Adrenal gland (tissue), 12 donors: Measurements from ENCODE around the gene SMIM5. TPM values are rescaled to one million over a fixed set of nuclear protein-coding genes. Genes with fewer than 3 reads are reported as not detected.
A peak's percentile ranks its signal among the peaks of the same experiment; 100 is the strongest.

ENCODE experiments used
- DNase-seq, 7 donors: peaks; one replicate each; pipeline ENCODE4 v3.0.0-alpha.2; 2019 to 2020
- H3K27ac ChIP-seq, 5 donors: fragments of 200-600 bp; sonication (generic) in 4 of 5; 1 replicate in 3 of 5; 2 replicates in 2 of 5; pipeline versions ENCODE4 v1.5.1 to v1.8.0; 2016 to 2020; ENCODE audit warnings: mild to moderate bottlenecking in 1 of 5
- H3K27me3 ChIP-seq: fragments of 200-600 bp; 2 replicates; pipeline ENCODE4 v1.8.0; 2021
- H3K36me3 ChIP-seq, 2 donors: fragments of 200-600 bp; replicated peaks in 1 of 2; 1 replicate in 1 of 2; 2 replicates in 1 of 2; pipeline versions ENCODE4 v1.5.1 to v1.8.0; 2018 to 2022
- H3K4me1 ChIP-seq, 2 donors: fragments of 200-600 bp; replicated peaks in 1 of 2; 1 replicate in 1 of 2; 2 replicates in 1 of 2; pipeline versions ENCODE4 v1.5.1 to v1.8.0; 2018 to 2021
- H3K4me3 ChIP-seq, 4 donors: fragments of 200-600 bp; sonication (generic) in 3 of 4; one replicate each; pipeline ENCODE4 v1.5.1; 2016 to 2018
- H3K9me3 ChIP-seq, 3 donors: fragments of 200-600 bp; sonication (generic) in 1 of 3; replicated peaks in 1 of 3; 1 replicate in 2 of 3; 2 replicates in 1 of 3; pipeline versions ENCODE4 v1.5.1 to v1.8.0; 2016 to 2021
- CTCF ChIP-seq, 6 experiments: fragments of 450-650 bp in 4 of 6; fragments of 200-600 bp in 2 of 6; sonication (generic) in 1 of 6; IDR thresholded peaks; 1 replicate in 5 of 6; 2 replicates in 1 of 6; pipeline versions ENCODE4 v1.5.1 to v1.8.0; 2016 to 2021; ENCODE audit warnings: antibody characterized with exemption in 6 of 6, mild to moderate bottlenecking in 2 of 6, moderate library complexity in 1 of 6
- POLR2A ChIP-seq, 2 donors: fragments of 450-650 bp; IDR thresholded peaks; one replicate each; pipeline ENCODE4 v1.6.1; 2017; ENCODE audit warnings: antibody characterized with exemption in 2 of 2, mild to moderate bottlenecking in 2 of 2, moderate library complexity in 1 of 2
- WGBS, 4 donors: extraction: QIAGEN DNeasy Blood & Tissue Kit in 2 of 4; methylation state at CpG; one replicate each; pipeline versions ENCODE4 v1.1.5 to v1.1.7; 2013 to 2017; 5-methylcytosine and 5-hydroxymethylcytosine counted together
- intact Hi-C, 2 donors: fragments of 100-400 bp; cut with DNase I; formaldehyde crosslinking; loops; one replicate each; pipeline versions ENCODE4 v1.14.1 to v1.15.0; 2022 to 2023
- polyA plus RNA-seq, 3 donors: library from polyadenylated mRNA; stranded (reverse); fragments of 200-250 nt in 2 of 3; fragments of 350-450 nt in 1 of 3; fragmentation: Illumina TruSeq in 1 of 3; extraction: RNeasy Lipid Tissue Mini Kit (QIAGEN cat#74804) in 1 of 3; gene quantifications; one replicate each; pipeline ENCODE4 v1.2.3, GENCODE V29; 2013 to 2014
- total RNA-seq, 9 donors: library from RNA; depleted of rRNA in 4 of 9; stranded (reverse); fragments of >200 nt in 4 of 9; fragments of 120-200 nt in 1 of 9; fragmentation: NEBNext Ultra II Directional in 1 of 9; extraction: Animal tissue kit (Norgen Biotek cat#: 25700) in 1 of 9; gene quantifications; one replicate each; pipeline versions ENCODE4 v1.1.0 to v1.2.4, GENCODE V29; 2013 to 2023
- donor health status: healthy with polysubstance abuse.
- donor health status: Bipolar disorder and iron deficiency.
- donor health status: DM: yes; HTN: yes; CAD: no.
- donor health status: DM: no; HTN: no; CAD: no.
- donor health status: DM: no; HTN: no; CAD: no.
- donor health status: DM: yes; HTN: yes; CAD: no.

Gene SMIM5
- total and polyA plus RNA-seq, 12 donors = 0.13 to 2.6 (median 0.77) TPM; not detected in 4

GRCh38 chr17:75668489-75668888, 35.3 kb downstream of the SMIM5 start:
- Histone ChIP-seq H3K4me3 (peak overlapping the region in 1 of 4 donors; percentile 96), H3K4me1 (peaks cover 18 to 22% of the 10 kb centered on the region in 2 donors), H3K9me3 (no peaks in the 10 kb centered on the region), H3K36me3 (peaks cover 0 to 46% of the 10 kb centered on the region in 2 donors), H3K27ac (no peak overlapping the region), H3K27me3 (no peaks in the 10 kb centered on the region)
- TF ChIP-seq POLR2A (IDR thresholded peaks at IDR 0.05) (no peak), CTCF (IDR thresholded peaks at IDR 0.05) (no peak)
- intact Hi-C loops = no loop called here
- DNase-seq = no peak
- 67 to 76% (median 73%) methylated on average over 4 of the region's 4 CpGs for WGBS, 4 donors

- Histone ChIP-seq H3K27ac (no peak overlapping the region), H3K4me1 (peaks cover 18 to 20% of the 10 kb centered on the region in 2 donors), H3K9me3 (no peaks in the 10 kb centered on the region), H3K4me3 (no peak overlapping the region), H3K36me3 (peaks cover 0 to 55% of the 10 kb centered on the region in 2 donors), H3K27me3 (no peaks in the 10 kb centered on the region)
- WGBS, 4 donors = 55 to 97% (median 72%) methylated on average over 4 to 5 of the region's 5 CpGs
- TF ChIP-seq CTCF (IDR thresholded peaks at IDR 0.05) = no peak
- TF ChIP-seq POLR2A (IDR thresholded peaks at IDR 0.05) = no peak
- intact Hi-C loops = no loop called here
- no peak for DNase-seq
Observed at GRCh38 chr17:75670868-75671267, 37.6 kb downstream of the SMIM5 start.

- intact Hi-C loops = no loop called here
- Histone ChIP-seq H3K4me3 (no peak overlapping the region), H3K36me3 (peaks cover 0 to 58% of the 10 kb centered on the region in 2 donors), H3K4me1 (peaks cover 9 to 12% of the 10 kb centered on the region in 2 donors), H3K27ac (no peak overlapping the region), H3K9me3 (no peaks in the 10 kb centered on the region), H3K27me3 (no peaks in the 10 kb centered on the region)
- DNase-seq = no peak
- TF ChIP-seq POLR2A (IDR thresholded peaks at IDR 0.05) (no peak), CTCF (IDR thresholded peaks at IDR 0.05) (no peak)
- WGBS, 4 donors = 89 to 96% (median 91%) methylated on average over 5 of the region's 5 CpGs
Observed at GRCh38 chr17:75672011-75672410, 38.8 kb downstream of the SMIM5 start.

GRCh38 chr17:75673487-75673886, 40.3 kb downstream of the SMIM5 start:
- DNase-seq = no peak
- Histone ChIP-seq H3K36me3 (peaks cover 0 to 61% of the 10 kb centered on the region in 2 donors), H3K4me1 (peaks cover under 1 to 2% of the 10 kb centered on the region in 2 donors), H3K4me3 (no peak overlapping the region), H3K9me3 (no peaks in the 10 kb centered on the region), H3K27me3 (no peaks in the 10 kb centered on the region), H3K27ac (no peak overlapping the region)
- WGBS, 4 donors = 80 to 87% (median 84%) methylated on average over 4 of the region's 4 CpGs
- TF ChIP-seq POLR2A (IDR thresholded peaks at IDR 0.05) (no peak), CTCF (IDR thresholded peaks at IDR 0.05) (no peak)
- intact Hi-C loops = no loop called here
